Progenitor cell of endocrine pancreas (in vitro differentiated cells): ENCODE measurements around the gene DPF3. TPM values are rescaled to one million over a fixed set of nuclear protein-coding genes. Genes with fewer than 3 reads are reported as not detected.
A peak's percentile ranks its signal among the peaks of the same experiment; 100 is the strongest.

Source experiments
- DNase-seq: peaks from one replicate; pipeline ENCODE4 v3.0.0; 2021; ENCODE audit warnings: low spot score; ENCODE audit not compliant: unreplicated experiment
- H3K27ac Mint-ChIP-seq: 2 replicates; pipeline ENCODE4 v1.8.0; 2021; ENCODE audit warnings: mild to moderate bottlenecking, moderate library complexity, mixed read lengths
- H3K27me3 Mint-ChIP-seq: 2 replicates; pipeline ENCODE4 v1.8.0; 2021; ENCODE audit warnings: mixed read lengths
- H3K36me3 Mint-ChIP-seq: 2 replicates; pipeline ENCODE4 v1.8.0; 2022; ENCODE audit warnings: mixed read lengths; ENCODE audit not compliant: insufficient read depth
- H3K4me1 Mint-ChIP-seq: 2 replicates; pipeline ENCODE4 v1.8.0; 2021; ENCODE audit warnings: low read depth, mixed read lengths
- H3K4me3 Mint-ChIP-seq: 2 replicates; pipeline ENCODE4 v1.8.0; 2021; ENCODE audit warnings: low read depth, mild to moderate bottlenecking, moderate library complexity, mixed read lengths
- H3K9me3 Mint-ChIP-seq: 2 replicates; pipeline ENCODE4 v1.8.0; 2021; ENCODE audit warnings: low read depth, mixed read lengths
- total RNA-seq: library from RNA; stranded (reverse); gene quantifications from 2 replicates; pipeline ENCODE4 v1.2.1, GENCODE V29; 2021
- TF ChIP-seq, protein P1 (sequence below): fragments of 200-600 bp; sonication (generic); IDR thresholded peaks from one replicate; pipeline ENCODE4 v1.5.0; 2021; ENCODE audit warnings: antibody characterized with exemption, mild to moderate bottlenecking; ENCODE audit not compliant: unreplicated experiment

Gene DPF3
- total RNA-seq, 1 donor from 2014 or later: 2.2 TPM

DNA sequence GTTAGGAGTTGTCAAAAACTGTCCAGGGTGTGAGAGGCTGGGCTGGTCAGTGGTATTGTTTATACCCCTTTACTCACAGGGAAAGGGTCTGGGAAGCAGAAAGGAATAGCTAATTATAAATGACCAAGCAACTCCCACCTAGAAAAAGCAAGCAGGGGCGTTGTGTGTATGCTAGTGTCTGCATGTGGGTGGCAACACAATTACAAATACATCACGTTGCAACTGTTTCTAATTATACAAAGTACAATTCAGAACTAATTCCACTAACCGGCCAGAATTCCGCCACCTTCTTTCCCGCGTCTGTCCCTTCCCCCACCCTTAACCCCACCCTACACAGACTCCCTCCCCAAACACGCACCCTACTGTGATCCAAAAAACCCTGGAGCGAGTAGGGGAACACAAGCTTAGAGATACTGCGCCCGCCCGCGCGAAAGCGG, 2.2 kb downstream of the DPF3 start:
- peaks cover 83% of the 10 kb centered on the region for H3K27me3 Mint-ChIP-seq
- no peak for DNase-seq
- peaks cover 25% of the 10 kb centered on the region for H3K4me1 Mint-ChIP-seq
- TF ChIP-seq, protein P1, sequence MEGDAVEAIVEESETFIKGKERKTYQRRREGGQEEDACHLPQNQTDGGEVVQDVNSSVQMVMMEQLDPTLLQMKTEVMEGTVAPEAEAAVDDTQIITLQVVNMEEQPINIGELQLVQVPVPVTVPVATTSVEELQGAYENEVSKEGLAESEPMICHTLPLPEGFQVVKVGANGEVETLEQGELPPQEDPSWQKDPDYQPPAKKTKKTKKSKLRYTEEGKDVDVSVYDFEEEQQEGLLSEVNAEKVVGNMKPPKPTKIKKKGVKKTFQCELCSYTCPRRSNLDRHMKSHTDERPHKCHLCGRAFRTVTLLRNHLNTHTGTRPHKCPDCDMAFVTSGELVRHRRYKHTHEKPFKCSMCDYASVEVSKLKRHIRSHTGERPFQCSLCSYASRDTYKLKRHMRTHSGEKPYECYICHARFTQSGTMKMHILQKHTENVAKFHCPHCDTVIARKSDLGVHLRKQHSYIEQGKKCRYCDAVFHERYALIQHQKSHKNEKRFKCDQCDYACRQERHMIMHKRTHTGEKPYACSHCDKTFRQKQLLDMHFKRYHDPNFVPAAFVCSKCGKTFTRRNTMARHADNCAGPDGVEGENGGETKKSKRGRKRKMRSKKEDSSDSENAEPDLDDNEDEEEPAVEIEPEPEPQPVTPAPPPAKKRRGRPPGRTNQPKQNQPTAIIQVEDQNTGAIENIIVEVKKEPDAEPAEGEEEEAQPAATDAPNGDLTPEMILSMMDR: no peak
- peak overlapping the region; percentile 83 for H3K4me3 Mint-ChIP-seq
- no peaks in the 10 kb centered on the region for H3K36me3 Mint-ChIP-seq
- no peaks in the 10 kb centered on the region for H3K9me3 Mint-ChIP-seq
- H3K27ac Mint-ChIP-seq: no peak overlapping the region

DNA sequence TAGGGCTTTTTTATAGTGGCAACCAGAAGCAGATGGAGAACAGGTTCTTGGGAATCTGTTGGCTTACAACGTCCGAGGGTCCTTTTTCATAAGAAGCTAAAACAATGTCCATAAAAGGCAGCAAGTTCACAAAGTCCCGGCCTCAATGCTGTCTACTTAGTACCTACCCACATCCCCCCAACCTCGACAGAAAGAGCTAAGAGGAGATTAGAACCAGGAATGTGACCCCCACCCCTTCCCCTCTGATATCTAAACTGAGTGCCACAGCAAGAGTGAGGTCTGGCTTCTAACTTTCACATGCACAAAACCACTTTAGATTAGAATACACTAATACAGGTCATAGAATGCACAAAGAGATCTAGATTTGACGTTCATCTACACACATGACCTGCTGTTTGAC, 4.5 kb downstream of the DPF3 start:
- Mint-ChIP-seq H3K4me3 (no peak overlapping the region), H3K27me3 (peaks cover 74% of the 10 kb centered on the region), H3K4me1 (peaks cover 16% of the 10 kb centered on the region), H3K27ac (no peak overlapping the region), H3K9me3 (no peaks in the 10 kb centered on the region), H3K36me3 (no peaks in the 10 kb centered on the region)
- TF ChIP-seq, protein P1: no peak
- no peak for DNase-seq

DNA sequence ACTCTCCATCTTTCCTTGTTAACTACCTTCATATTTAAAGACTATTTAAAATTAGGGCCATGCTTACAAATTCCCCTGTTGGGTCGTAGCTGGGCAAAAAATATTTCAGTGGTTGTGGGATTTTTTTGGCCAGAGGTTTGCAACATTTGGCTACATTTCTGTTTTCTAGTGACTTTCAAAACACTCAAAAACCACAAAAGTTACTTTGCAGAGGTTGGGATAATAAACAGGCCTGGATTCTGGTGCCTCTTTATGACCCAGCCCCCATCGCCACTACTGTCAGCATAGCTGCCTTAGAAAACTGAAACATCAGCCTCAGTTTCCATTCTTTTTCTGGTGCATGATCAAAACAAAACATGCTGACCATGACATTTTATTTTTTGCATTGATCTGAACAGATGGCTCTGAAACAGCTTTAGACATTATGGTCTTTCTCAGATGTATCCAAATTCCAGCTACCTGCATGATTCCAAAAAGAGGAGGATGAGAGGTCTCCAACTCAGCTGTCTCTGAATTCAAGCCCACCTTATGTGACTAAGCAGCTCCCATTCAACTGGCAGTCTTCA, 5.2 kb downstream of the DPF3 start:
- H3K27me3 Mint-ChIP-seq: peaks cover 67% of the 10 kb centered on the region
- TF ChIP-seq, protein P1: no peak
- H3K27ac Mint-ChIP-seq: no peak overlapping the region
- no peaks in the 10 kb centered on the region for H3K36me3 Mint-ChIP-seq
- DNase-seq: no peak
- H3K4me3 Mint-ChIP-seq: no peak overlapping the region
- no peaks in the 10 kb centered on the region for H3K9me3 Mint-ChIP-seq
- peaks cover 14% of the 10 kb centered on the region for H3K4me1 Mint-ChIP-seq

DNA sequence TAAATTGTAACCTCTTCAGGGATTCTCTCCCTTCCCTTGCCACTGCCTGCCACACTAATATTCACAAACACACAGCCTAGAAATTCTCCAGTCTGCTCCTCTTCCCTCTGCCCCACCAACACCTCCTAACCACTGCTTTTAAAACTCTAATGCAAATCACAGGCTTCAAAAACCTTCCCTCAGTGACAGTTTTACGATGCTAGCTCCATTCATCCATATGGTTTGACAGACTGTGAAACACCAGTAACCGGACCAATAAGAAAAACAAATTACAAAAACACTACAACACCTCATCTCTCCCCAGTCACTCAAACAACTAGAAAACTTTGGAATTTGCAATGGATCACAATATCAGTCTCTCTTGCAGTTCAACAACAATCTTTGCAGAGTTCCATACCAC, 5.7 kb downstream of the DPF3 start:
- no peak overlapping the region for H3K4me3 Mint-ChIP-seq
- H3K36me3 Mint-ChIP-seq: no peaks in the 10 kb centered on the region
- H3K27me3 Mint-ChIP-seq: peaks cover 65% of the 10 kb centered on the region
- no peaks in the 10 kb centered on the region for H3K9me3 Mint-ChIP-seq
- TF ChIP-seq, protein P1: no peak
- peaks cover 14% of the 10 kb centered on the region for H3K4me1 Mint-ChIP-seq
- no peak overlapping the region for H3K27ac Mint-ChIP-seq
- DNase-seq: no peak

DNA sequence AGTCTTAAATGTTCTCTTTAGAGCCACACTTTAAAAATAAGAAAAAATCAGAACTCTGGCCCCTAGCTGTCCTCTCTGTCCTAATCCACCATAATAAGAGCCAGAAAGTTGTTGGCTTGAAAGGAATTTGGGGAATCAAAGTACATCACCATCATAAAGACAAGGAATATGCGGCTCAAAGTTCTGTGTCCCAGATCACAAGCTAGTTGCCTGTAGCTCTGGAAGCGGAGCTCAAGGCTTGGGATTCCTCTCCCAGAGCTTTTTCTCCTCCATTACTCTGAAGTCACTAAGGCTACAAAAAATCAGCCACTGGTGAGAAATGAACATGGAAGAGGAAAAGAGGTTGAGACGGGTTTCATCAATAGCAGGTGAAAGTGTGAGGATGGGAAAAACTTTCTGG, 6.4 kb downstream of the DPF3 start:
- H3K27ac Mint-ChIP-seq: no peak overlapping the region
- peaks cover 64% of the 10 kb centered on the region for H3K27me3 Mint-ChIP-seq
- DNase-seq: no peak
- H3K36me3 Mint-ChIP-seq: no peaks in the 10 kb centered on the region
- H3K4me3 Mint-ChIP-seq: no peak overlapping the region
- H3K9me3 Mint-ChIP-seq: no peaks in the 10 kb centered on the region
- TF ChIP-seq, protein P1: no peak
- peaks cover 11% of the 10 kb centered on the region for H3K4me1 Mint-ChIP-seq
